COR-L47 (cell line): Measurements from ENCODE around the gene BCL2L2.
"Not testable (repeated sequence)": the region's sequence is repeated elsewhere in the genome, so short reads cannot be mapped to it uniquely, and the experiment has no call there.

Source experiments
- DNase-seq: peaks from one replicate; lab custom pipeline; 2025; lab: John Stamatoyannopoulos, UW

The BCL2L2 gene

GRCh38 chr14:23324455-23324846, 17.8 kb downstream of the BCL2L2 start:
- no peak for DNase-seq

GRCh38 chr14:23324993-23325392, 18.4 kb downstream of the BCL2L2 start:
- no peak for DNase-seq

- not testable (repeated sequence) for DNase-seq
Measured at GRCh38 chr14:23325746-23326145, 19.1 kb downstream of the BCL2L2 start.

- no peak for DNase-seq
Measured at GRCh38 chr14:23326491-23327332, 20.1 kb downstream of the BCL2L2 start.

- peak; percentile 61 for DNase-seq
Measured at GRCh38 chr14:23327947-23328744, 21.5 kb downstream of the BCL2L2 start.

- DNase-seq: no peak
Measured at GRCh38 chr14:23335623-23336022, 29.0 kb downstream of the BCL2L2 start.

- no peak for DNase-seq
Measured at GRCh38 chr14:23339506-23340268, 33.1 kb downstream of the BCL2L2 start.

- DNase-seq: no peak
Measured at GRCh38 chr14:23344481-23344880, 37.8 kb downstream of the BCL2L2 start.

GRCh38 chr14:23345987-23346692, 39.5 kb downstream of the BCL2L2 start:
- DNase-seq: no peak

GRCh38 chr14:23346693-23347405, 40.2 kb downstream of the BCL2L2 start:
- no peak for DNase-seq

GRCh38 chr14:23347406-23348296, 41.0 kb downstream of the BCL2L2 start:
- DNase-seq: no peak

GRCh38 chr14:23348297-23348655, 41.6 kb downstream of the BCL2L2 start:
- DNase-seq: no peak

- no peak for DNase-seq
Measured at GRCh38 chr14:23349156-23349845, 42.7 kb downstream of the BCL2L2 start.

- DNase-seq: peak; percentile 38
Measured at GRCh38 chr14:23351681-23352505, 45.3 kb downstream of the BCL2L2 start.

- DNase-seq: peak; percentile 61
Measured at GRCh38 chr14:23352506-23353432, 46.1 kb downstream of the BCL2L2 start, which contains the start of gene SLC22A17. SLC22A17 (minus strand) TSS chr14:23352887.

GRCh38 chr14:23353433-23353780, 46.8 kb downstream of the BCL2L2 start:
- no peak for DNase-seq

- no peak for DNase-seq
Measured at GRCh38 chr14:23354990-23355389, 48.4 kb downstream of the BCL2L2 start.
